Karpas-422 (cell line): ENCODE data around the gene SMIM14. TPM values are rescaled to one million over a fixed set of nuclear protein-coding genes. Genes with fewer than 3 reads are reported as not detected.

Source experiments
- DNase-seq: peaks from one replicate; pipeline ENCODE4 v3.0.0-alpha.2; 2015
- H2AFZ ChIP-seq: fragments of 200-600 bp; sonication (generic); 2 replicates; pipeline ENCODE4 v1.6.1; 2014; ENCODE audit warnings: antibody characterized with exemption, low read length, mixed read lengths
- H3K27ac ChIP-seq: fragments of 200-600 bp; sonication (generic); 2 replicates; pipeline ENCODE4 v1.5.1; 2014; ENCODE audit warnings: mild to moderate bottlenecking, low read length, moderate library complexity
- H3K27me3 ChIP-seq: fragments of 200-600 bp; sonication (generic); 2 replicates; pipeline ENCODE4 v1.6.1; 2014; ENCODE audit warnings: low read length, mixed read lengths
- H3K36me3 ChIP-seq: fragments of 200-600 bp; sonication (generic); 2 replicates; pipeline ENCODE4 v1.6.1; 2014; ENCODE audit warnings: low read length, mixed read lengths; ENCODE audit not compliant: insufficient read depth
- H3K4me1 ChIP-seq: fragments of 200-600 bp; sonication (generic); 2 replicates; pipeline ENCODE4 v1.6.1; 2014; ENCODE audit warnings: mild to moderate bottlenecking, low read length, mixed read lengths
- H3K4me2 ChIP-seq: fragments of 200-600 bp; sonication (generic); 2 replicates; pipeline ENCODE4 v1.6.1; 2014; ENCODE audit warnings: low read length, low read depth, mild to moderate bottlenecking; ENCODE audit not compliant: poor library complexity, severe bottlenecking
- H3K4me3 ChIP-seq: fragments of 200-600 bp; sonication (generic); 2 replicates; pipeline ENCODE4 v1.5.1; 2014; ENCODE audit warnings: mild to moderate bottlenecking, antibody characterized with exemption, low read length, mixed read lengths
- H3K79me2 ChIP-seq: fragments of 200-600 bp; sonication (generic); 2 replicates; pipeline ENCODE4 v1.6.1; 2014; ENCODE audit warnings: mild to moderate bottlenecking, low read length, mixed read lengths
- H3K9ac ChIP-seq: fragments of 200-600 bp; sonication (generic); 2 replicates; pipeline ENCODE4 v1.6.0; 2014; ENCODE audit warnings: low read length
- H3K9me2 ChIP-seq: fragments of 200-600 bp; sonication (generic), shearing (Covaris generic); replicated peaks from 2 replicates; pipeline ENCODE4 v1.6.0; 2014; ENCODE audit warnings: mild to moderate bottlenecking, low read length, moderate library complexity; ENCODE audit not compliant: insufficient read depth
- H3K9me3 ChIP-seq: fragments of 300-700, 200-600 bp; sonication (generic); 2 replicates; pipeline ENCODE4 v1.6.1; 2014; ENCODE audit warnings: low read length, mixed read lengths
- H4K20me1 ChIP-seq: fragments of 200-600 bp; sonication (generic); 2 replicates; pipeline ENCODE4 v1.6.1; 2014; ENCODE audit warnings: mild to moderate bottlenecking, antibody characterized with exemption, low read length, low read depth; ENCODE audit not compliant: insufficient read depth
- total RNA-seq: library from RNA; depleted of rRNA; stranded (reverse); fragments of >200 nt; shearing (Covaris generic); gene quantifications from 2 replicates; pipeline ENCODE4 v1.2.3, GENCODE V29; 2014; ENCODE audit warnings: low replicate concordance

Gene SMIM14
- total RNA-seq, 1 experiment from 2014 or later = 689 TPM

GRCh38 chr4:39571054-39571453, 67.6 kb downstream of the SMIM14 start:
- Histone ChIP-seq H3K4me1 (peaks cover 19% of the 10 kb centered on the region), H3K9me3 (no peaks in the 10 kb centered on the region), H2AFZ (no peak overlapping the region), H3K27me3 (no peaks in the 10 kb centered on the region), H3K36me3 (peaks cover 46% of the 10 kb centered on the region), H3K79me2 (peaks cover 67% of the 10 kb centered on the region), H3K27ac (no peak overlapping the region), H3K9me2 (no peaks in the 10 kb centered on the region), H3K4me2 (no peak overlapping the region), H4K20me1 (no peaks in the 10 kb centered on the region), H3K4me3 (no peak overlapping the region), H3K9ac (no peak overlapping the region)
- no peak for DNase-seq

- no peak overlapping the region for H2AFZ ChIP-seq
- no peak overlapping the region for H3K4me3 ChIP-seq
Measured at GRCh38 chr4:39569209-39569608, 69.5 kb downstream of the SMIM14 start.

GRCh38 chr4:39568805-39569204, 69.9 kb downstream of the SMIM14 start:
- H3K36me3 ChIP-seq = peaks cover 58% of the 10 kb centered on the region
- H3K79me2 ChIP-seq = peaks cover 68% of the 10 kb centered on the region
- H3K4me3 ChIP-seq = no peak overlapping the region
- H3K27me3 ChIP-seq = no peaks in the 10 kb centered on the region
- H4K20me1 ChIP-seq = no peaks in the 10 kb centered on the region
- DNase-seq = no peak
- no peaks in the 10 kb centered on the region for H3K9me3 ChIP-seq
- no peaks in the 10 kb centered on the region for H3K9me2 ChIP-seq
- H3K4me1 ChIP-seq = peaks cover under 1% of the 10 kb centered on the region
- H3K27ac ChIP-seq = no peak overlapping the region
- no peak overlapping the region for H2AFZ ChIP-seq
- H3K9ac ChIP-seq = no peak overlapping the region
- no peak overlapping the region for H3K4me2 ChIP-seq

More at GRCh38 chr4:39569209-39569608, 69.5 kb downstream of the SMIM14 start:
- H3K79me2 ChIP-seq = peaks cover 67% of the 10 kb centered on the region
- H4K20me1 ChIP-seq = no peaks in the 10 kb centered on the region
- no peak overlapping the region for H3K9ac ChIP-seq
- no peak overlapping the region for H3K27ac ChIP-seq
- no peak overlapping the region for H3K4me2 ChIP-seq
- peaks cover 4% of the 10 kb centered on the region for H3K4me1 ChIP-seq
- H3K9me3 ChIP-seq = no peaks in the 10 kb centered on the region
- no peaks in the 10 kb centered on the region for H3K27me3 ChIP-seq
- H3K9me2 ChIP-seq = no peaks in the 10 kb centered on the region
- H3K36me3 ChIP-seq = peaks cover 58% of the 10 kb centered on the region
- no peak for DNase-seq

GRCh38 chr4:39565878-39566600, 72.6 kb downstream of the SMIM14 start:
- H3K4me1 ChIP-seq = no peaks in the 10 kb centered on the region
- H3K4me3 ChIP-seq = no peak overlapping the region
- H3K9me2 ChIP-seq = no peaks in the 10 kb centered on the region
- no peak overlapping the region for H2AFZ ChIP-seq
- H3K9ac ChIP-seq = no peak overlapping the region
- peaks cover 65% of the 10 kb centered on the region for H3K79me2 ChIP-seq
- H3K36me3 ChIP-seq = peaks cover 44% of the 10 kb centered on the region
- no peak overlapping the region for H3K27ac ChIP-seq
- H3K9me3 ChIP-seq = no peaks in the 10 kb centered on the region
- H3K4me2 ChIP-seq = no peak overlapping the region
- no peaks in the 10 kb centered on the region for H4K20me1 ChIP-seq
- DNase-seq = no peak
- H3K27me3 ChIP-seq = no peaks in the 10 kb centered on the region

- no peak for DNase-seq
- no peaks in the 10 kb centered on the region for H3K27me3 ChIP-seq
- no peaks in the 10 kb centered on the region for H3K9me2 ChIP-seq
- no peak overlapping the region for H3K4me3 ChIP-seq
- H4K20me1 ChIP-seq = no peaks in the 10 kb centered on the region
- H2AFZ ChIP-seq = no peak overlapping the region
- H3K36me3 ChIP-seq = peaks cover 29% of the 10 kb centered on the region
- H3K9ac ChIP-seq = no peak overlapping the region
- H3K4me2 ChIP-seq = no peak overlapping the region
- 0 out of 2 replicates have a peak overlapping the region, but pooled peaks have one; percentile 19 for H3K27ac ChIP-seq
- H3K79me2 ChIP-seq = peaks cover 54% of the 10 kb centered on the region
- H3K9me3 ChIP-seq = no peaks in the 10 kb centered on the region
- H3K4me1 ChIP-seq = no peaks in the 10 kb centered on the region
Measured at GRCh38 chr4:39563346-39563847, 75.3 kb downstream of the SMIM14 start.

- Histone ChIP-seq H3K4me1 (no peaks in the 10 kb centered on the region), H3K4me2 (no peak overlapping the region), H3K27ac (no peak overlapping the region), H3K9me2 (no peaks in the 10 kb centered on the region), H3K9ac (no peak overlapping the region), H3K27me3 (no peaks in the 10 kb centered on the region), H3K4me3 (no peak overlapping the region), H2AFZ (no peak overlapping the region), H4K20me1 (no peaks in the 10 kb centered on the region), H3K9me3 (no peaks in the 10 kb centered on the region), H3K36me3 (peaks cover 30% of the 10 kb centered on the region), H3K79me2 (peaks cover 57% of the 10 kb centered on the region)
- no peak for DNase-seq
Measured at GRCh38 chr4:39562792-39563191, 75.9 kb downstream of the SMIM14 start.

GRCh38 chr4:39559626-39560025, 79.0 kb downstream of the SMIM14 start:
- H3K9me2 ChIP-seq = no peaks in the 10 kb centered on the region
- H3K4me3 ChIP-seq = no peak overlapping the region
- peaks cover 37% of the 10 kb centered on the region for H3K36me3 ChIP-seq
- no peak overlapping the region for H3K27ac ChIP-seq
- no peak overlapping the region for H3K9ac ChIP-seq
- no peaks in the 10 kb centered on the region for H3K4me1 ChIP-seq
- H2AFZ ChIP-seq = no peak overlapping the region
- no peak for DNase-seq
- no peaks in the 10 kb centered on the region for H3K27me3 ChIP-seq
- H3K9me3 ChIP-seq = no peaks in the 10 kb centered on the region
- peaks cover 54% of the 10 kb centered on the region for H3K79me2 ChIP-seq
- no peaks in the 10 kb centered on the region for H4K20me1 ChIP-seq
- H3K4me2 ChIP-seq = no peak overlapping the region

GRCh38 chr4:39555472-39555871, 83.2 kb downstream of the SMIM14 start:
- Histone ChIP-seq H3K79me2 (peaks cover 32% of the 10 kb centered on the region), H3K27ac (no peak overlapping the region), H4K20me1 (no peaks in the 10 kb centered on the region), H3K4me2 (no peak overlapping the region), H3K36me3 (peaks cover 44% of the 10 kb centered on the region), H3K4me1 (no peaks in the 10 kb centered on the region), H2AFZ (no peak overlapping the region), H3K27me3 (no peaks in the 10 kb centered on the region), H3K4me3 (no peak overlapping the region), H3K9me2 (no peaks in the 10 kb centered on the region), H3K9ac (no peak overlapping the region), H3K9me3 (no peaks in the 10 kb centered on the region)
- no peak for DNase-seq
